Activated CD4-positive, alpha-beta memory T cell treated with anti-CD3 and anti-CD28 coated beads, Interleukin-2, amount 10 ng/mL, durations not matched to agents 7 days and 5 days (primary cell): ENCODE data around the gene RGS5. TPM values are rescaled to one million over a fixed set of nuclear protein-coding genes. Genes with fewer than 3 reads are reported as not detected.

Experiments used
- CTCF ChIA-PET: fragments of 350-600 bp; sonication (Branson Sonifier 250); formaldehyde crosslinking; loops from one replicate; lab custom pipeline; 2021; ENCODE audit warnings: antibody characterized with exemption, inconsistent platforms; lab: Charles Lee
- POLR2A ChIA-PET: fragments of 350-600 bp; sonication (Branson Sonifier 250); formaldehyde crosslinking; loops from one replicate; lab custom pipeline; 2021; ENCODE audit warnings: antibody characterized with exemption; lab: Charles Lee
- DNase-seq: peaks from one replicate; pipeline ENCODE4 v3.0.0-alpha.2; 2020
- H3K27ac Mint-ChIP-seq: one replicate; pipeline ENCODE4 v1.8.0; 2021; ENCODE audit warnings: mild to moderate bottlenecking, mixed read lengths
- H3K27me3 Mint-ChIP-seq: one replicate; pipeline ENCODE4 v1.8.0; 2021; ENCODE audit warnings: mixed read lengths
- H3K36me3 Mint-ChIP-seq: one replicate; pipeline ENCODE4 v1.8.0; 2021; ENCODE audit warnings: low read depth, mixed read lengths
- H3K4me1 Mint-ChIP-seq: one replicate; pipeline ENCODE4 v1.8.0; 2021; ENCODE audit warnings: mixed read lengths
- H3K4me3 Mint-ChIP-seq: one replicate; pipeline ENCODE4 v1.8.0; 2021; ENCODE audit warnings: mild to moderate bottlenecking, mixed read lengths
- H3K9me3 Mint-ChIP-seq: one replicate; pipeline ENCODE4 v1.8.0; 2021; ENCODE audit warnings: mixed read lengths
- total RNA-seq, 2 experiments: library from RNA; stranded (reverse); gene quantifications; one replicate each; pipeline ENCODE4 v1.2.3, GENCODE V29; 2021

RGS5 gene
- total RNA-seq, 2 experiments from 2014 or later = 2.1 to 3.7 TPM

- H3K4me3 Mint-ChIP-seq = no peak overlapping the region
- CTCF ChIA-PET = no interaction called here
- no peak for DNase-seq
- peaks cover 8% of the 10 kb centered on the region for H3K27me3 Mint-ChIP-seq
- H3K9me3 Mint-ChIP-seq = no peaks in the 10 kb centered on the region
- no peak overlapping the region for H3K27ac Mint-ChIP-seq
- no peaks in the 10 kb centered on the region for H3K36me3 Mint-ChIP-seq
- no peaks in the 10 kb centered on the region for H3K4me1 Mint-ChIP-seq
- POLR2A ChIA-PET = no interaction called here
These were observed 83.0 kb downstream of the RGS5 start for GRCh38 chr1:163119707-163120106.

- DNase-seq = no peak
- H3K27me3 Mint-ChIP-seq = peaks cover 4% of the 10 kb centered on the region
- ChIA-PET CTCF (no interaction called here), POLR2A (no interaction called here)
- no peaks in the 10 kb centered on the region for H3K4me1 Mint-ChIP-seq
- no peaks in the 10 kb centered on the region for H3K36me3 Mint-ChIP-seq
- no peak overlapping the region for H3K4me3 Mint-ChIP-seq
- H3K9me3 Mint-ChIP-seq = no peaks in the 10 kb centered on the region
- H3K27ac Mint-ChIP-seq = no peak overlapping the region
These were observed 86.8 kb downstream of the RGS5 start for GRCh38 chr1:163115887-163116286.

- CTCF ChIA-PET = no interaction called here
- no peaks in the 10 kb centered on the region for H3K36me3 Mint-ChIP-seq
These were observed 95.1 kb downstream of the RGS5 start for GRCh38 chr1:163107655-163108054.

GRCh38 chr1:163106364-163106987 lies 96.2 kb downstream of the RGS5 start:
- H3K4me3 Mint-ChIP-seq = no peak overlapping the region
- no peak for DNase-seq
- no peaks in the 10 kb centered on the region for H3K9me3 Mint-ChIP-seq
- POLR2A ChIA-PET = no interaction called here
- H3K27me3 Mint-ChIP-seq = no peaks in the 10 kb centered on the region
- no peaks in the 10 kb centered on the region for H3K36me3 Mint-ChIP-seq
- no peaks in the 10 kb centered on the region for H3K4me1 Mint-ChIP-seq
- CTCF ChIA-PET = no interaction called here
- no peak overlapping the region for H3K27ac Mint-ChIP-seq

More at GRCh38 chr1:163107655-163108054, 95.1 kb downstream of the RGS5 start:
- no peak for DNase-seq
- Mint-ChIP-seq H3K27me3 (no peaks in the 10 kb centered on the region), H3K4me3 (no peak overlapping the region), H3K9me3 (no peaks in the 10 kb centered on the region), H3K27ac (no peak overlapping the region), H3K4me1 (no peaks in the 10 kb centered on the region)
- POLR2A ChIA-PET = no interaction called here

GRCh38 chr1:163104385-163105099 lies 98.2 kb downstream of the RGS5 start:
- no peak overlapping the region for H3K27ac Mint-ChIP-seq
- ChIA-PET POLR2A (no interaction called here), CTCF (no interaction called here)
- DNase-seq = no peak
- H3K27me3 Mint-ChIP-seq = no peaks in the 10 kb centered on the region
- no peaks in the 10 kb centered on the region for H3K4me1 Mint-ChIP-seq
- H3K9me3 Mint-ChIP-seq = no peaks in the 10 kb centered on the region
- no peaks in the 10 kb centered on the region for H3K36me3 Mint-ChIP-seq
- no peak overlapping the region for H3K4me3 Mint-ChIP-seq

GRCh38 chr1:163102590-163102989 lies 100.1 kb downstream of the RGS5 start:
- no peak for DNase-seq
- Mint-ChIP-seq H3K4me3 (no peak overlapping the region), H3K27ac (no peak overlapping the region), H3K9me3 (no peaks in the 10 kb centered on the region), H3K27me3 (no peaks in the 10 kb centered on the region), H3K36me3 (no peaks in the 10 kb centered on the region), H3K4me1 (no peaks in the 10 kb centered on the region)
- CTCF ChIA-PET = no interaction called here
- POLR2A ChIA-PET = no interaction called here

GRCh38 chr1:163095213-163095612 lies 107.5 kb downstream of the RGS5 start:
- no peak overlapping the region for H3K4me3 Mint-ChIP-seq
- ChIA-PET CTCF (no interaction called here), POLR2A (no interaction called here)
- no peaks in the 10 kb centered on the region for H3K4me1 Mint-ChIP-seq
- H3K36me3 Mint-ChIP-seq = no peaks in the 10 kb centered on the region
- H3K27me3 Mint-ChIP-seq = no peaks in the 10 kb centered on the region
- DNase-seq = no peak
- H3K9me3 Mint-ChIP-seq = no peaks in the 10 kb centered on the region
- no peak overlapping the region for H3K27ac Mint-ChIP-seq

GRCh38 chr1:163094589-163094988 lies 108.1 kb downstream of the RGS5 start:
- no peak overlapping the region for H3K27ac Mint-ChIP-seq
- H3K27me3 Mint-ChIP-seq = no peaks in the 10 kb centered on the region
- DNase-seq = no peak
- no peaks in the 10 kb centered on the region for H3K36me3 Mint-ChIP-seq
- POLR2A ChIA-PET = no interaction called here
- H3K9me3 Mint-ChIP-seq = no peaks in the 10 kb centered on the region
- no peaks in the 10 kb centered on the region for H3K4me1 Mint-ChIP-seq
- CTCF ChIA-PET = no interaction called here
- no peak overlapping the region for H3K4me3 Mint-ChIP-seq

GRCh38 chr1:163094182-163094581 lies 108.5 kb downstream of the RGS5 start:
- Mint-ChIP-seq H3K36me3 (no peaks in the 10 kb centered on the region), H3K27me3 (no peaks in the 10 kb centered on the region), H3K27ac (no peak overlapping the region), H3K4me1 (no peaks in the 10 kb centered on the region), H3K9me3 (no peaks in the 10 kb centered on the region), H3K4me3 (no peak overlapping the region)
- DNase-seq = no peak
- ChIA-PET POLR2A (no interaction called here), CTCF (no interaction called here)

GRCh38 chr1:163093579-163093978 lies 109.1 kb downstream of the RGS5 start:
- no peak for DNase-seq
- POLR2A ChIA-PET = no interaction called here
- no peaks in the 10 kb centered on the region for H3K27me3 Mint-ChIP-seq
- H3K4me1 Mint-ChIP-seq = no peaks in the 10 kb centered on the region
- no peak overlapping the region for H3K27ac Mint-ChIP-seq
- H3K4me3 Mint-ChIP-seq = no peak overlapping the region
- CTCF ChIA-PET = no interaction called here
- H3K36me3 Mint-ChIP-seq = no peaks in the 10 kb centered on the region
- no peaks in the 10 kb centered on the region for H3K9me3 Mint-ChIP-seq

- no peaks in the 10 kb centered on the region for H3K36me3 Mint-ChIP-seq
- ChIA-PET CTCF (no interaction called here), POLR2A (no interaction called here)
- H3K27me3 Mint-ChIP-seq = no peaks in the 10 kb centered on the region
- H3K9me3 Mint-ChIP-seq = no peaks in the 10 kb centered on the region
- no peak for DNase-seq
- no peak overlapping the region for H3K4me3 Mint-ChIP-seq
- no peaks in the 10 kb centered on the region for H3K4me1 Mint-ChIP-seq
- no peak overlapping the region for H3K27ac Mint-ChIP-seq
These were observed 109.5 kb downstream of the RGS5 start for GRCh38 chr1:163093169-163093568.

Other genes starting within 250 kb of the RGS5 start
- not detected for gene RGS4, start 133.6 kb downstream of the RGS5 start, total RNA-seq
- 10 to 100 TPM; 69.1 to 69.9 TPM for gene NUF2, start 119.0 kb upstream of the RGS5 start, total RNA-seq